H1 (cell line): ENCODE data around the gene CHAC1. TPM values are rescaled to one million over a fixed set of nuclear protein-coding genes. Genes with fewer than 3 reads are reported as not detected.

Experiments
- CTCF ChIA-PET: fragments of 300-600 bp; sonication (Branson Sonifier 250); formaldehyde crosslinking; loops from one replicate; lab custom pipeline; 2021; ENCODE audit not compliant: partially characterized antibody; lab: Charles Lee
- POLR2A ChIA-PET: fragments of 300-600 bp; sonication (Branson Sonifier 250); formaldehyde crosslinking; loops from one replicate; lab custom pipeline; 2021; ENCODE audit warnings: inconsistent platforms; ENCODE audit not compliant: partially characterized antibody; lab: Charles Lee
- DNase-seq, 2 experiments: peaks; one replicate each; pipeline versions ENCODE4 v3.0.0 to v3.0.0-alpha.2; 2010 to 2022; ENCODE audit warnings: low spot score in 2 of 2, low read depth in 1 of 2, mixed read lengths in 1 of 2
- FAIRE-seq: peaks from 2 replicates; lab custom pipeline; 2011; peaks lifted over from hg19 to GRCh38; lab: Jason Lieb, UNC
- H2AFZ ChIP-seq: 2 replicates; pipeline ENCODE4 v1.8.1; 2012; ENCODE audit warnings: low read length, inconsistent platforms
- H2AK5ac ChIP-seq: 2 replicates; pipeline ENCODE4 v1.6.1; 2013; ENCODE audit warnings: low read depth, low read length
- H2BK120ac ChIP-seq: replicated peaks from 2 replicates; pipeline ENCODE3; 2013; ENCODE audit warnings: low read depth, low read length, inconsistent platforms
- H2BK12ac ChIP-seq: 2 replicates; pipeline ENCODE4 v1.6.1; 2013; ENCODE audit warnings: low read depth, low read length
- H2BK15ac ChIP-seq: 2 replicates; pipeline ENCODE4 v1.6.1; 2013; ENCODE audit warnings: low read length
- H2BK20ac ChIP-seq: 2 replicates; pipeline ENCODE4 v1.6.1; 2013; ENCODE audit warnings: low read length
- H2BK5ac ChIP-seq: 2 replicates; pipeline ENCODE4 v1.6.1; 2013; ENCODE audit warnings: low read depth, low read length
- H3K14ac ChIP-seq: 2 replicates; pipeline ENCODE4 v1.6.1; 2013; ENCODE audit warnings: inconsistent platforms; ENCODE audit not compliant: insufficient read length
- H3K18ac ChIP-seq: 2 replicates; pipeline ENCODE4 v1.6.1; 2013; ENCODE audit warnings: low read length; ENCODE audit errors: extremely low read depth
- H3K23ac ChIP-seq: 2 replicates; pipeline ENCODE4 v1.6.1; 2013; ENCODE audit warnings: inconsistent platforms; ENCODE audit not compliant: insufficient read length
- H3K23me2 ChIP-seq: 2 replicates; pipeline ENCODE4 v1.6.1; 2013; ENCODE audit warnings: low read depth, low read length
- H3K27ac ChIP-seq: 2 replicates; pipeline ENCODE4 v1.6.1; 2011; ENCODE audit warnings: low read depth, low read length, inconsistent platforms
- H3K27me3 ChIP-seq, 4 experiments: replicated peaks in 1 of 4; 1 replicate in 1 of 4; 2 replicates in 3 of 4; pipeline versions ENCODE4 v1.6.1 to v1.8.1; 2011 to 2013; ENCODE audit warnings: low read length in 3 of 4, mild to moderate bottlenecking in 3 of 4, inconsistent platforms in 2 of 4, mixed read lengths in 2 of 4, moderate library complexity in 1 of 4; ENCODE audit not compliant: control insufficient read depth in 3 of 4, insufficient read depth in 3 of 4; ENCODE audit errors: extremely low read depth in 1 of 4
- H3K36me3 ChIP-seq, 4 experiments: 2 replicates each; pipeline versions ENCODE4 v1.6.1 to v1.8.1; 2011 to 2013; ENCODE audit warnings: mild to moderate bottlenecking in 4 of 4, low read length in 3 of 4, moderate library complexity in 2 of 4, control low read depth in 1 of 4, inconsistent platforms in 1 of 4; ENCODE audit not compliant: insufficient read depth in 4 of 4, control insufficient read depth in 2 of 4
- H3K4ac ChIP-seq: replicated peaks from 2 replicates; pipeline ENCODE3; 2013; ENCODE audit warnings: low read length, low read depth, mixed read lengths, inconsistent platforms; ENCODE audit not compliant: insufficient read length
- H3K4me1 ChIP-seq, 4 experiments: replicated peaks in 1 of 4; 1 replicate in 1 of 4; 2 replicates in 3 of 4; pipeline versions ENCODE4 v1.6.1 to v1.8.1; 2011 to 2013; ENCODE audit warnings: low read length in 3 of 4, inconsistent platforms in 2 of 4, mixed read lengths in 1 of 4; ENCODE audit not compliant: insufficient read depth in 4 of 4, control insufficient read depth in 3 of 4
- H3K4me2 ChIP-seq, 2 experiments: 2 replicates each; pipeline versions ENCODE4 v1.6.1 to v1.8.1; 2011 to 2013; ENCODE audit warnings: low read depth in 2 of 2, low read length in 2 of 2, control low read depth in 1 of 2, inconsistent platforms in 1 of 2, mild to moderate bottlenecking in 1 of 2; ENCODE audit not compliant: insufficient read depth in 1 of 2
- H3K4me3 ChIP-seq, 4 experiments: fragments of 200-600, 300-600 bp in 1 of 4; sonication (generic), shearing (Covaris generic), sonication (Bioruptor Twin) in 1 of 4; 2 replicates each; pipeline versions ENCODE4 v1.5.1 to v1.8.1; 2011 to 2016; ENCODE audit warnings: low read length in 4 of 4, low read depth in 3 of 4, control low read depth in 2 of 4, inconsistent platforms in 2 of 4, mild to moderate bottlenecking in 2 of 4, mixed read lengths in 1 of 4, moderate library complexity in 1 of 4; ENCODE audit not compliant: insufficient read depth in 2 of 4; ENCODE audit errors: extremely low read depth in 1 of 4
- H3K56ac ChIP-seq: replicated peaks from 2 replicates; pipeline ENCODE3; 2013; ENCODE audit warnings: low read depth, mild to moderate bottlenecking, mixed read lengths, low read length, inconsistent platforms; ENCODE audit not compliant: insufficient read length
- H3K79me1 ChIP-seq: 2 replicates; pipeline ENCODE4 v1.6.1; 2013; ENCODE audit warnings: low read depth, low read length, control low read depth
- H3K79me2 ChIP-seq, 2 experiments: 2 replicates each; pipeline versions ENCODE4 v1.6.1 to v1.8.1; 2012 to 2013; ENCODE audit warnings: low read length in 2 of 2, mild to moderate bottlenecking in 2 of 2, inconsistent platforms in 1 of 2; ENCODE audit not compliant: insufficient read depth in 2 of 2, control insufficient read depth in 1 of 2
- H3K9ac ChIP-seq, 4 experiments: replicated peaks in 1 of 4; 1 replicate in 1 of 4; 2 replicates in 3 of 4; pipeline versions ENCODE4 v1.6.1 to v1.8.1; 2011 to 2013; ENCODE audit warnings: low read depth in 3 of 4, low read length in 3 of 4, control low read depth in 2 of 4, mild to moderate bottlenecking in 2 of 4, moderate library complexity in 2 of 4, inconsistent platforms in 1 of 4; ENCODE audit errors: extremely low read depth in 1 of 4
- H3K9me3 ChIP-seq, 2 experiments: 2 replicates each; pipeline versions ENCODE4 v1.6.1 to v1.8.1; 2012 to 2013; ENCODE audit warnings: mild to moderate bottlenecking in 2 of 2, moderate library complexity in 2 of 2, control low read depth in 1 of 2, inconsistent platforms in 1 of 2, low read depth in 1 of 2, low read length in 1 of 2, mixed read lengths in 1 of 2; ENCODE audit not compliant: insufficient read depth in 2 of 2
- H4K20me1 ChIP-seq, 2 experiments: replicated peaks in 1 of 2; 2 replicates each; pipeline versions ENCODE3 to v1.8.1; 2011 to 2013; ENCODE audit warnings: inconsistent platforms in 2 of 2, low read length in 2 of 2, mild to moderate bottlenecking in 1 of 2; ENCODE audit not compliant: insufficient read depth in 2 of 2, control insufficient read depth in 1 of 2
- H4K5ac ChIP-seq: 2 replicates; pipeline ENCODE4 v1.6.1; 2013; ENCODE audit warnings: low read length, low read depth, mixed read lengths, inconsistent platforms; ENCODE audit not compliant: insufficient read length
- H4K8ac ChIP-seq: 2 replicates; pipeline ENCODE4 v1.8.0; 2013; ENCODE audit warnings: mild to moderate bottlenecking, moderate library complexity, low read length, inconsistent platforms; ENCODE audit not compliant: insufficient read depth; ENCODE audit errors: extremely low read depth
- H4K91ac ChIP-seq: replicated peaks from 2 replicates; pipeline ENCODE3; 2013; ENCODE audit warnings: low read length, mixed read lengths, inconsistent platforms; ENCODE audit not compliant: insufficient read length
- CTBP2 ChIP-seq: IDR thresholded peaks from 2 replicates; pipeline ENCODE4 v1.7.0; 2011; ENCODE audit warnings: borderline replicate concordance, mild to moderate bottlenecking, moderate library complexity, mixed read lengths, low read length; ENCODE audit not compliant: insufficient read depth, insufficient read length
- EZH2 ChIP-seq: fragments of 200-600 bp; sonication (generic); IDR thresholded peaks from 2 replicates; pipeline ENCODE4 v1.7.1; 2012; ENCODE audit warnings: low read depth, mild to moderate bottlenecking, moderate library complexity, low read length, inconsistent platforms; ENCODE audit not compliant: severe bottlenecking
- HDAC6 ChIP-seq: IDR thresholded peaks from one replicate; pipeline ENCODE4 v1.7.1; 2012; ENCODE audit warnings: low read depth, mild to moderate bottlenecking, inconsistent platforms, low read length, moderate library complexity
- JUN ChIP-seq: IDR thresholded peaks from 2 replicates; pipeline ENCODE4 v1.6.1; 2011; ENCODE audit warnings: low read depth, mild to moderate bottlenecking, improper control_type of control experiment, low read length
- KDM5A ChIP-seq: fragments of 200-600 bp; IDR thresholded peaks from 2 replicates; pipeline ENCODE4 v1.7.1; 2012; ENCODE audit warnings: mild to moderate bottlenecking, low read length, inconsistent platforms, mixed read lengths
- MAFK ChIP-seq: IDR thresholded peaks from 2 replicates; pipeline ENCODE4 v1.6.1; 2012; ENCODE audit warnings: low read depth, mild to moderate bottlenecking, improper control_type of control experiment, low read length
- NRF1 ChIP-seq: IDR thresholded peaks from 2 replicates; pipeline ENCODE4 v1.6.1; 2011; ENCODE audit warnings: mild to moderate bottlenecking, low read depth, low read length, improper control_type of control experiment
- RXRA ChIP-seq: IDR thresholded peaks from 2 replicates; pipeline ENCODE4 v1.6.1; 2011; ENCODE audit warnings: low read depth, mild to moderate bottlenecking, low read length, moderate library complexity; ENCODE audit not compliant: insufficient read depth
- SIRT6 ChIP-seq: IDR thresholded peaks from one replicate; pipeline ENCODE4 v1.7.1; 2012; ENCODE audit warnings: low read length, inconsistent platforms
- WGBS, 2 experiments: shearing (Covaris generic) in 1 of 2; methylation state at CpG; one replicate each; pipeline versions ENCODE4 v1.1.6 to v1.1.7; 2013 to 2015; ENCODE audit warnings: low lambda C conversion rate in 2 of 2, mixed read lengths in 2 of 2, inconsistent platforms in 1 of 2, low coverage in 1 of 2, missing lambda C conversion rate in 1 of 2; ENCODE audit not compliant: insufficient replicate concordance in 2 of 2, insufficient coverage in 1 of 2, insufficient read length in 1 of 2; ENCODE audit errors: extremely low coverage in 1 of 2, missing lambda C conversion rate in 1 of 2; 5-methylcytosine and 5-hydroxymethylcytosine counted together
- polyA plus RNA-seq, 7 experiments: library from polyadenylated mRNA; depleted of rRNA in 3 of 7; stranded (reverse) in 5 of 7; unstranded in 2 of 7; fragments of >200 nt in 5 of 7; fragments of 200-250 nt in 2 of 7; gene quantifications; 1 replicate in 5 of 7; 2 replicates in 1 of 7; 4 replicates in 1 of 7; pipeline versions ENCODE4 v1.2.1 to v1.2.3, GENCODE V29; 2011 to 2013; ENCODE audit warnings: missing spikeins in 2 of 7, mixed read lengths in 2 of 7
- total RNA-seq: library from RNA; stranded (reverse); fragmentation: NEBNext Ultra II Directional; extraction: Animal tissue kit (Norgen Biotek cat#: 25700); gene quantifications from 2 replicates; pipeline ENCODE4 v1.2.1, GENCODE V29; 2021
- TF ChIP-seq, protein P1 (sequence below): IDR thresholded peaks from 2 replicates; pipeline ENCODE4 v1.6.1; 2011; ENCODE audit warnings: low read depth, mild to moderate bottlenecking, low read length; ENCODE audit not compliant: insufficient read depth
- TF ChIP-seq, protein P2 (sequence below): IDR thresholded peaks from 2 replicates; pipeline ENCODE4 v1.6.1; 2012; ENCODE audit warnings: low read length, inconsistent platforms

Gene CHAC1
- total and polyA plus RNA-seq, 2 of the 8 experiments (the other 6 are each of a cell fraction or from before 2014, with no cell fraction given) = 34.3 to 159 TPM

DNA sequence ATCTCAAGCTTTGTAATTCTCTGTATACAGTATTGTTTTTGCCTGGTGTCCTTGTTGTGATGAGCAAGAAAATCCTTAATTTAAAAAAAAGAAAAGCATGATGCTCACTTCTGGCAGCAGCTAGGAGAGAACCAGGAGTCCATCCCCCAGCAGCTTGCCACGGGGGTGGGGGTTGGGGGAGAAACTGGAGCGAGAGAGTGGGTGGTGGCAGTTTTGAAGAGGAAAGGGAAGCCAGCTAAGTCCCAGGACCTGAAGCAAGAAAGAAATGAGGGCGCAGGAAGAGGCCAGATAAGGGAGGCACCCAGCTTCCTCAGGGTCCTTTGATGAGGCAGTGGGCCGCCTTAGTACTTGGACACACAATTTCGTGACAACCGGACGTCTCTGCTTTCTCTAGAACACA, 23.5 kb downstream of the CHAC1 start:
- CTCF ChIA-PET = interaction anchor here (1.0 to 4.4 kb wide), 8 partner anchors 13 to 237 kb away, joined by 3 to 31 read pairs (median 8); partner anchors contain the start of gene CHAC1
- H3K14ac ChIP-seq = no peak overlapping the region
- no peak overlapping the region for H3K23ac ChIP-seq
- H2BK15ac ChIP-seq = no peak overlapping the region
- H3K4me1 ChIP-seq = peaks cover 0 to 2% (median 0%) of the 10 kb centered on the region in 4 experiments; a peak in 1 of 7 replicates
- no peaks in the 10 kb centered on the region; the same call in 1 of the 2 replicates for H3K23me2 ChIP-seq
- H3K36me3 ChIP-seq = peaks cover 17 to 40% (median 34%) of the 10 kb centered on the region in 4 experiments
- H3K9ac ChIP-seq = no peak overlapping the region
- no peak overlapping the region for H2BK5ac ChIP-seq
- no peaks in the 10 kb centered on the region; the same call in 1 of the 2 replicates for H3K79me1 ChIP-seq
- peak overlapping the region; percentile 20; the same call in 1 of the 2 replicates for H4K8ac ChIP-seq
- no peak overlapping the region for H3K18ac ChIP-seq
- H3K27me3 ChIP-seq = no peaks in the 10 kb centered on the region
- no peak overlapping the region for H3K56ac ChIP-seq
- H2BK12ac ChIP-seq = no peak overlapping the region
- no peak overlapping the region for H2BK20ac ChIP-seq
- no peaks in the 10 kb centered on the region for H3K9me3 ChIP-seq
- H4K91ac ChIP-seq = no peak overlapping the region
- H4K20me1 ChIP-seq = peaks cover 0 to 3% of the 10 kb centered on the region in 2 experiments
- no peak overlapping the region for H2BK120ac ChIP-seq
- 94% methylated on average over 7 of the region's 7 CpGs; no CpG with 5 or more reads in 1 of the 2 experiments for WGBS, 2 experiments
- H3K4ac ChIP-seq = no peak overlapping the region
- no peak overlapping the region for H3K4me3 ChIP-seq
- no peak overlapping the region for H3K4me2 ChIP-seq
- no peak overlapping the region for H2AK5ac ChIP-seq
- no peak overlapping the region for H2AFZ ChIP-seq
- no peak overlapping the region for H3K27ac ChIP-seq
- DNase-seq (no peak), FAIRE-seq (no peak)
- H4K5ac ChIP-seq = no peak overlapping the region
- H3K79me2 ChIP-seq = no peaks in the 10 kb centered on the region
- POLR2A ChIA-PET = interaction anchor here (1.3 to 2.8 kb wide), 5 partner anchors 15 to 28 kb away, joined by 4 to 20 read pairs (median 11); partner anchors contain the start of gene CHAC1
- no peak for TF ChIP-seq KDM5A
- TF ChIP-seq CTBP2 = no peak
- TF ChIP-seq, protein P1, sequence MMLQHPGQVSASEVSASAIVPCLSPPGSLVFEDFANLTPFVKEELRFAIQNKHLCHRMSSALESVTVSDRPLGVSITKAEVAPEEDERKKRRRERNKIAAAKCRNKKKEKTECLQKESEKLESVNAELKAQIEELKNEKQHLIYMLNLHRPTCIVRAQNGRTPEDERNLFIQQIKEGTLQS = no peak
- no peak for TF ChIP-seq RXRA
- TF ChIP-seq SIRT6 = no peak
- TF ChIP-seq MAFK = no peak
- no peak for TF ChIP-seq EZH2
- TF ChIP-seq, protein P2, sequence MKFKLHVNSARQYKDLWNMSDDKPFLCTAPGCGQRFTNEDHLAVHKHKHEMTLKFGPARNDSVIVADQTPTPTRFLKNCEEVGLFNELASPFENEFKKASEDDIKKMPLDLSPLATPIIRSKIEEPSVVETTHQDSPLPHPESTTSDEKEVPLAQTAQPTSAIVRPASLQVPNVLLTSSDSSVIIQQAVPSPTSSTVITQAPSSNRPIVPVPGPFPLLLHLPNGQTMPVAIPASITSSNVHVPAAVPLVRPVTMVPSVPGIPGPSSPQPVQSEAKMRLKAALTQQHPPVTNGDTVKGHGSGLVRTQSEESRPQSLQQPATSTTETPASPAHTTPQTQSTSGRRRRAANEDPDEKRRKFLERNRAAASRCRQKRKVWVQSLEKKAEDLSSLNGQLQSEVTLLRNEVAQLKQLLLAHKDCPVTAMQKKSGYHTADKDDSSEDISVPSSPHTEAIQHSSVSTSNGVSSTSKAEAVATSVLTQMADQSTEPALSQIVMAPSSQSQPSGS = no peak
- no peak for TF ChIP-seq HDAC6
- TF ChIP-seq JUN = no peak
- TF ChIP-seq NRF1 = no peak
